GM18517 (cell line): ENCODE measurements around the gene BNC2.
"Not testable (repeated sequence)": the region's sequence is repeated elsewhere in the genome, so short reads cannot be mapped to it uniquely, and the experiment has no call there.

Experiments
- ATAC-seq: cut with Tn5 transposase; IDR thresholded peaks from one replicate; pipeline ENCODE4 v1.9.1; 2021; ENCODE audit warnings: mild to moderate bottlenecking, moderate library complexity; ENCODE audit not compliant: unreplicated experiment

The BNC2 gene

DNA sequence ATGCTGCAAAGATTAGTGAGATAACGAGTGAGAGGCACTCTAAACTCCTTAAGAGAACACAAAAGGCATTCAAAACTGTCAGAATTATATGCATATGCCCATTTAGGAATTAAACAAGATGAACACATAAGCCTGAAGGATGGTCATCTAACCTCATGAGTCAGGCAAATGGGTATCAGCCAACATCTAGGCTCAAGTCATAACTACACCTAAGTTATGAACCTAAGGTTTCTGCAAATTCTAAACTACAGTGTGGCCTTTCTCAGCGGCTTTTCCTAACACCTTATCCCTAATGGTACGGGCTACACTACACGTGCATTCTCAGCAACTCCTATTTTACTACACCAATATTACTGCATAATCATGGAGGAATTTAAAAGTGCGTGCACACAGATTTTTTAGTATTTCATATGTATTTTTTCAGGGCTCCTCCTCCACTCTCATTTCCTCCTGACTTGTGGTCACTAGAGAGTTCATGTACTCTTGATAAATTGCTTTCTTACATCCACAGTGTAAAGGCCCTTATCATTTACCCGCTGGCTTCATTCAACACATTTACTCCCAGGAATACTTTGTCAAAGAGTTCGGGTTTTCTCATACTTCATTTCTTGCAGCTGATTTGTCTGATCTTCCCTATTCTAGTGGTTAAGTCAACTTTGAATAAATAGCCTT is 316.5 kb downstream of the BNC2 start:
- no peak for ATAC-seq

DNA sequence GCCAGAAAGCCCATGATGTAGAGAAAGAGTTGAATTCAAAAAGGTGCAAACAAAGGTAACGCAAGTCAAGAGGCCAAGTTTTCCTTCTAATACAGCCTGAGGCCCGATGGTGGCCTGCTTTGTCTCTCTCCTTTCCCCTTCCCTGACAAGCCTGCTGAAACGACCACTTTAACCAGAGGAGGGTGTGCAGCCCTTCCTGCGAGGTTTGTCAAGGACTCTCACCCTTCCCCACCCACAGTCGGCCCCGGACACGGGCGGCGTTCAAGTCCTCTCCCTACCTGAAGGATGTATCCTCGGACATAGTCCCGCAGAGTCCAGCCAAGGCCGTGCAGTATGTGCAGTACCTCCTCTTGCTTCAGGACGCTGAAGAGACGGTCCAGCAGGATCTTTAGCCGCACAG is 318.2 kb downstream of the BNC2 start:
- ATAC-seq: no peak

DNA sequence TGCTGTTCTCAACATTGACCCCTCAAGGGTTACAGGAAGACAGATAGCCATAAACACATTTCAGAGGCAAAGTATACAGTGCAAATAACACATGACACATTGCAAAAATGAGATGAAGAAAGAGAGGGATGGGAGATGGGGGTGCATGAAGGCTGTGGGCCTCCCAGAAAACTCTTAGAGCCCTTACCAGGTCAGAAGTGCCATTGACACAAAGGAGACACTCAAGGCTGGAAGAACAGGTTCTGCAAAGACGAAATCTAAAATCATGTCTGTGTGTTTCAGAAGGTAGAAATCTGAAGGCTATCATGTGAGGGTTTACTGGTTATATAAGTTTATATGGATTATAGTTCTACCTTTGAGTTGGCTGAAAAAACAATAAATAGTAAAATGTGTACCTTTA is 318.8 kb downstream of the BNC2 start:
- ATAC-seq: no peak

DNA sequence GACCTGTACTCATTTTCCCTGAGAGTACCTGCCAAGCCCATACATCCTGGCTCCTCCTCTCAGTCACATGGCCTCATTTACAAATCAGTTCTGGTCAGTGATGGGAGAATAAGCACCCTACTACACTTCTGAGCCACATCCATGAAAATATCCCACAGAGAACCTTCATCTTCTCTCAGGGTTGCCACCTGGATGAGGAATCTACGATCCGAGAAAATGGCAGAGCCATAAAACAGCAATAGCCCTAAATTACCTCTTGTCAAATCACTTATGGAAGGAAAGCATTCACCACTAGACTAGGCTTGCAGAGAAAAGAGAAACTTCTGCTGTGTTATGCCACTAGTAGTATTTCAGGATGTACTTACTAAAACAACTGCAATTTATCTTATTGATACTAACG is 324.8 kb downstream of the BNC2 start:
- no peak for ATAC-seq

DNA sequence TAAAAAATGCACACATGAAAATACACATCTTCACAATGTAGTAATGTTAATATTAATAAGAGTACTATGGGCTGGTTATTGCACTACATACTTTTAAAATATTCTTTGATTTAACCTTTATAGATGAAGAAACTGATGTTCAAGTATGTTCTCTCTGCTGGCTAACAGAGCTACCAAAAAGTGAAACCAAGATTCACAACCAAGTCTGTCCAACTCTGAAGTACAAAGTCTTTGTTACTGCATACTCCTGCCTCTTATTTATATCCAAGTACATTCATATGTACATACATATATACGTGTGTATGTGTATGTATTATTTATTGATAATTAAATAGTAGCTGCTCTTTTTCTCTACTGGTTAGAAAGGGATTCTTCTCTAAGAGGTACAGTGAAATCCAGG is 325.6 kb downstream of the BNC2 start:
- no peak for ATAC-seq

DNA sequence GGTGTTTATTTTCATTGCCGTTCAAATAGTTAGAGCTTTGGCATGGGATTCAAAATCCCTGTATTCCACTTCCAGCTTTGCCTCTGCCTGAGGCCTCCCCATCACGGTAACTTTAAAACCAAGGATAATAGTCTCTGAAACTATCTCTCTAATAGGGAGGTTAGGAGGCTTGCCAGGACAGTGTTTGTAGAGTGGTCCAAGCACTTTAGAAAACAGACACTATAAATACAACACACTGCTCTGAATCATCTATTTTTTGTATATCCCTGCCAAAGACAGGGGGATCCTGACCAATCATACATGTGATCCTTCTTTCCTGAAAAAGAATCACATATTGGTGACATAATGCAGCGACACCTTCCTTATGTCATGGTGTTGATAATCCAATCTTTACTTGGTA is 326.8 kb downstream of the BNC2 start:
- ATAC-seq: no peak

DNA sequence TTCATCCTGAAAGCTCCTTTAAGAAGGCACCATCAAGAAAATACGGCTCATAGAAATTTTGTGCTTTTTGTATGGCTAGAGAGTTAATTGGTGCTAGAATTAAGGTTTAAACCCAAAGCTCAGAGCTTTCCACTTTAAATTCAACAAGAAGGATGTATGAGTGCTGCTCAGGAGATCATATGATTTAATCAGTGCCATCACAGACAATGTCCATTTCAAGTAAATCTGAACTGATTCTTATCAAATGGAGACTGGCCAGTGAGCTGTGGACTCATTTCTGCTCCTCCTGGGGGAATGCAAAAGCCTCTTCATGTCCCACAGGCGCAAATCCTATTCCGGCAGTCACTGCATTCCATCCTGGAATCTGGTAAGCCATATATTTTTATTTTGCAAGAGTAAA is 327.2 kb downstream of the BNC2 start:
- ATAC-seq: no peak

DNA sequence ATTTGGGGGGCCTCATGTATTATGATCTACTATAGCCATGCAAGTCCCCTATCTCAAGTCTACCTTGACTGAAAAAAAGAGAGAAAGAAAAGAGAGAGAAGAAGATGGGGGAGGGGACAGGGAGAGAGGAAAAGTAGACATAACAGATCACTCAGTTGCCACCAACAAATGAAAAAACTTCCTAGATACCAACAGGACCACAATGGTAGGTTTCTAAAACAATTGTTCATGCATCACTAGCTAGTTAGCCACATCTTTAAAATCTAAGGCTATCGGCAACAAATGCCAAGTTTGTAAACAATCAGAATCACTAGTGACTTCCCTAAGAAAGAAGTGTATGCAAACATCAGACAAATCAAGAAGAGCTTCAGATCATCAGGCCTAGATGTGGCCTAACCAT is 328.2 kb downstream of the BNC2 start:
- no peak for ATAC-seq

DNA sequence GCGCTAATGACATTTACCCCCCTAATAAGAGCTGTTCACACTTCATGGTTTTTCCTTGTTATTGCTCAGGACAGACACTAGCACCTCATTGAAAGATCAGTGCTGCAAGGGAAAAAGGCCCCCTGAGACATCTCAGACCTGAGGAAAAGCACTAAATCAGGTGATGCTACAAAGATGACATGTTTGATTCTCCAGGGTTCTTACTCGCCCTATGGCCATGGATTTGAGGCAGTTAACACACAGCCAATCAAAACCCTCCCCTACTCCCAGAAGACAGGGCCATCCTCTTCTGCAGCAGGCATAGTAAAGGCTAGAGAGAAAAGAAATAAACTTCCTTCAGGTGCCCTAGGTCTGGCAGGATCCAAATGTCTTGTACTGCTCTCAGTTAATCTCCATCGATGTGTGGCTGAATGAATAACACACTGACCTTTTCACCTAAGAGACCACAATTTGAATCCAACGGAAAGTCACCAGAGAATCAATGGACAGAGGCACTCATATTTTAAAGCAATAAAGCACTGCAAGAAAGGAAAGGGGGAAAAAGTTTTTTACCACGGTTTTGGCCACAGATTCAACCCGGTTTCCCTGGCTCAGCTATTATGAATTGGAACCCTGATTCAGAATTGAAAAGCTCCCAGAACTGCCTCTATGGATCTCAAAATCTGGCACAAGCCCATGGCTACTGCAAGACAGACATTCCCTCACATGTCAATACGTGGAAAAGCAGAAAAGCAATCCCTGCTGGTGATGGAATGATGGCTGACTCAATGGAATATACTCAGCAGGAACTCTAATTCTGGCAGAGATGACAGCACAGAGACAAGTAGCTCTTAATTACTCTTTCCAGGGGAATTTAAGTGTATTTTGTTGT is 329.5 kb downstream of the BNC2 start:
- no peak for ATAC-seq

DNA sequence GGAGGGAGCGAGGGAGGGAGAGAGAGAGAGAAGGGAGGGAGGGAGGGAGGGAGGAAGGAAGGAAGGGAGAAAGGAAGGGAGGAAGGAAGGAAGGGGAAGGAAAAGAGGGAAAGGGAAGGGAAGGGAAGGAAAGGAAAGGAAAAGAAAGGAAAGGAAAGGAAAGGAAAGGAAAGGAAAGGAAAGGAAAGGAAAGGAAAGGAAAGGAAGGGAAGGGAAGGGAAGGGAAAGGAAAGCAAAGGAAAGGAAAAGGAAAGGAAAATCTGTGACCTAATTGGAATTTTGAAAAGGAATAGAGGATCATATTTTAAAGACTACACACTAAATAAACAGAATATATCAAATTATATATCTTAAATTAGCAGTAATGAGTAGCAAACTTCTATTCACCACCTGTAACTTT is 330.8 kb downstream of the BNC2 start:
- not testable (repeated sequence) for ATAC-seq

DNA sequence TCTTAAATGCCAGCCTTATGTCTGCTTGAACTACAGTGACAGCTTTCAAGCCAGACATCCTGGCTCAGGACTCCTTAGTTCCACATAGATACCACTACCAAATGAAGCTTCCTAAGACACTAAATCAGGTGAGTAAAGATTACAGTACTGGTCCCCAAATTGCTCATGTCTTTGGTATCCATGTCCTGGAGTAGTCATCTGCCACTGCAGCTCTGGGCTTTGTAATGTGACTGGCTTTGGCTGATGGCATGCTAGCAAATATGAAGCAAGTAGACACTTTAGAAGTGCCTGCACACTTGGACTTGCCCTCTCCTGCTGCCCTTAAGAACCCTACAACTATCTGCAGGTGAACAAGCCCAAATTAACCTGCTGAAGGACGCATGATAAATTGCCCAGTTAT is 334.9 kb downstream of the BNC2 start:
- no peak for ATAC-seq

DNA sequence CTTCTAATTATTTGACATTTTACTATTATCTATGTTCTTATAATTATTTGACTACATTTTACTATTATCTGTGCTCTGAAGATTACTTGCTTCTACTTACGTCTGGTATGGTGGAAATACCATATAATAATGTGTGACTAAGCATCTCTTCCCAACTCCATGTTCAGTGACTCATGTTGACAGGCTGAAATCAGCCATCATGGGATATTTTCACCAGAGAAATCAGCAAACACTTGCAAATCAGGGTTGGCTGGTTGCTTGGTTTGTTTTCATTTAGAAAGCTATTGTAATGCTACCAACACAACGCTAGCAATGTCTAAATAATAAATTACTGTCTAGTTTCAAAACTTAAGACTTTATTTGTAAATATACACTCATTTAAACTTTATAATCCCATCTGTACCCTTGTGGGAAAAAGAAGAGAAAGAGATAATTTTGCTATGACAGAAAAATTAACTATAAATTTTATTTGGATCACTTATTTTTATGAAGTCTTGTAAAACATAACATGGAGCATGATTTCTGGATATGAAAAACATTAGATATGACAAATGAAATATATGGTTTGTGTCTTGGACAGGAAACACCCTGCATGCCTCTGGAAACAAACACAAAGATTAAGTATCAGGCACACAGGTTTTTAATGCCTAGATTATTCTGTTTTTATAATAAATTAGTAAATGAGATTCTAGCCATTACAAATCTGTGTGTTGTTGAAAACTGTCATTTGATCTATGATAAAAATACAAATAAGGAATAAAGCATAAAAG is 337.6 kb downstream of the BNC2 start:
- ATAC-seq: no peak

DNA sequence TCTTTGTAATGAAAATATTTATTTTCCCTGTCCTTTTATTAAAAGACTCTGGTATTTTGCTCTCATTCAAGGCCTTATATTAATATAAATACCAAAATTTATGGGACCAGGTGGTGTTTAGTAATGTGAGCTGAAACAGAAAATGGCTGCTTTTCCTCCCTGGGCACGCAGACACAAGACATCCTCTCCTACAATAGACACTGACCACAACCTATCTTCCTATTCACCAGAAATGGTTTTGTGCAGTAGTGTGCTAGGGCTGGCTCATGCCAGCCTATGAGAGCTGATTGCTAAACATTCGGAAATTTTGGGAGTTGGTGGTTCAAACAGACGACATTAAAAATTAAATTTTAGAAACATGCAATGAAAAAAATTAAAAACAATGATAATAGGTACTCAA is 338.2 kb downstream of the BNC2 start:
- no peak for ATAC-seq

DNA sequence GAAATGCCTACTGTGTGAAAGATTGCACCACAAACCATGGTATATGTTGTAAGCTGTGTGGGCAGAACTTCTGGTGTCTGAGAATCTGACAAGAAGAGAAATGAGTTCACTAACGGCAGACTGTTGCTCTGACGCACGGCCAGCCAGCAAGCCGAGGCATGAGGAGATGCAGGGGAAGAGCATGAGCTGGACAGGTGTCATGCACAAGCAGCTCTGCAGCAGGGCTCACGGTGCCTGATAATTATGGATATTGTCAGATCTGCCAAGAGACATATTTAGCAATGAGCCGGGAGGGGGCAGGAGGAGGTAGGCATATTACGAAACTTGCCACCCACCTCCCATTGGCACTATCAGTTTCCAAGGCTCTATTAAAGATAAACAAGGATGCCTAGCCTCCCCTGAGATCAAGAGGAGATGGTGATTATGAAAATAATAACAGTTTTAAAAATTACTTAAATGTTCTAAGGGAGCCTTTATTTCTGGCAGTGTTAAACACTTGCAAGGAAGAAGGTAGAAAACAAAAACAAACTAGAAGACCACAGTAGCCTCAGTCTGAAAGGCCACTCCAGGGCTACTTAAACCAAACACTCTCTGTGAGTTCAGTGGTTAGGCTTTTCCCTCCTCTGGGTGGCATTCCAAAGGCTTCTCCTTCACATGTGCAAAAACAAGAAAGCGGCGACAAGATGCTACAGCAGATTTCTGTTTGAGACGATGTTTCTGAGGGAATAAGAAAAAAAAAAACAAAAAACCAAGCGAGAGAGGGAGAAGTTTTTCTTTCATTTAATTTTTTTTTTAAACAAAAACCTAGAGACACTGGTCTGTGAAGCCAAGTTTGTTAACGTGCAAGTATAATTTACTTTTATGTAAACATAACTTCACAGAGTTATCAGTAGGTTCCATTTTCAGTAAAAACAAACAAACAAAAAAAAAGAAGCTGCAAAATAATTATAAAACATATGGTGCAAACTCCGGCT is 339.5 kb downstream of the BNC2 start:
- no peak for ATAC-seq

DNA sequence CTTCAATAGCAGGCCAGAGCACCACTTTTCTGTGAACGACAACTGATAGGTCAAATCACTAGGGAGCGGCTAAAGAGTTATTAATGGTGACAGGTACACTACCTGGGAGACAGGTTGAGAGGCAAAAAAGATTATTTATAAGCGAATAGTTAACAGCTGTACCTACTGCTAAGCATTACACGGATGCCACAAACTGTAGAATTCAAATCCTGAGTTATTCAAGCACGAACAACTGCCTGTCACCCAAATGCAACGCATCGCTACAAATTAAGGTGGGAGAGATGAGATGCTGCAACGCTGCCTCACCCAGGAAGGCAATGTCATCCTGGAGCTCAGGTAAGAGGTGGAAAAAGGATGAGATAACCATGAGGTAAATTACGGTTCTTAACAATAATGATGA is 342.9 kb downstream of the BNC2 start:
- no peak for ATAC-seq

DNA sequence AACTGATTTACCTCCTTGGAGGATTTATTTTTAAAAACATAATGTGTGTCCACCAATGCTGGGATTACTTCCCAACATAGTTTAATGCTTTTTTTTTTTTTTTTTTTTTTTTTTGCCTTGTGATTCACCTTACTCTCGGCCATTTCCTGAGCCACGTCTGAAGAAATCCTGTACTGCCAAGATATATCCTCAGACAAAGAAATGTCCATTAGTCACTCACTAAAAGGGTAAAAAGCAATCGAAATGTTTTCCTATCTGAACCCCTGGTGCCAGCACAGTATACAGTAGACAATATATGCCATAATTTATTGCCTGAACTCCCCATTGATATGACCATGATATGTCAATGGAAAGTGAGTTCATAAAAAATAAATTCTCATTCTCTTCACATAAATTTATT is 344.1 kb downstream of the BNC2 start:
- ATAC-seq: no peak

DNA sequence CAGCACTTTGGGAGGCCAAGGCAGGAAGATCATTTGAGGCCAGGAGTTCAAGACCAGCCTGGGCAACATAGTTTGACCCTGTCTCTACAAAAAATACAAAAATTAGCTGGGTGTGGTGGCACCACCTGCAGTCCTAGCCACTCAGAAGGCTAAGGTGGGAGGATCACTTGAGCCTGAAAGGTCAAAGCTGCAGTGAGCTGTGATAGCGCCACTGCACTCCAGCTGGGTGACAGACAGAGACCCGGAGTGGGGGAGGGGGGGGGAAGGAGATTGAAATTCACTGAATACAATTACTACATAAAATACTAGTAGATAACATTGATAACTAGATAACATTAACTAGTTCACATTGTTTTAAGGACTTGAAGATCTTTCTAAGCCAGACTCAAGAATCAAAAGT is 345.6 kb downstream of the BNC2 start:
- ATAC-seq: no peak

DNA sequence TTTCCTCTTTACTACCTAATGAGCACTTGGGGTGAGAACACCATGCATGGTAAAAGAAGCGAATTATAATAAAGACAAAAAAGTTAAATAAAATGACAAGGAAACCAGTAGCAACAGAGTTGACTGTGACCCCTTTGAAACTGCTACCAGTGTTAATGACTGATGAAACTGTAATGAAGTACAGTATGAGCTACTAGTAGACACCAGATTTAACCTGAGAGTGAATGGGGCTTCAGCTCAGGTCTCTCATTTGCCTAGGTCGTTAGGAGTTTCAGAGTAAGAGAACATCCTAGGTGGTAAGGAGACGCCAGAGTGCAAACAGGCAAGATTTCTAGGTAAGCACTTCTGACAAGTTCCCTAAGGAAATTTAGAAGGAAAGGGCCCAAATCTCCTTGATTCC is 346.4 kb downstream of the BNC2 start:
- ATAC-seq: no peak

DNA sequence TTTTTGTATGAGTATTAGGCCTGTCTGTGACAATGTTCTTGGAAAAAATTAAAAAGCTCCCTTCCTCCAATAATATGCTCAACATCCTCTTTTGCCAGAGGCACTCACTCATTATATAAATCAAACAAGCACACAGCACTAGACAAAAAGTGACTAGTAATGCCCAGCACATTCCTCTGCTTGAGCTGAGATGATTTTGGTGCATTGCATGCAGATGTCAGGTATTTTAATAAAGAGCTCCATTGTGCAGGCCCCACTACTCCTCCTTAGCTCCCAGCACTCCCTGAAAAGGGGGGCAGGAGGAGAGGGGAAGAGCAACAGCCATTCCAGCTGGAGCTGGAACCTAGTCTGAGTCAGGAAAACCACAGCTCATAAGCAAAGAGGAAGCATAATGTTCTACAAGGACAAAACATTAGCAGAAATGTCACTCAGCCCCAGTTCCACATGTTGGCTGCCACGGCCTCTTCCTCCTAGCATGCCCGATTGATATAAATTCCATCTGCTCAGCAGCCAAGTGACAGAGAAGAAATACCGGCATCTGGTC is 348.5 kb downstream of the BNC2 start:
- ATAC-seq: no peak

DNA sequence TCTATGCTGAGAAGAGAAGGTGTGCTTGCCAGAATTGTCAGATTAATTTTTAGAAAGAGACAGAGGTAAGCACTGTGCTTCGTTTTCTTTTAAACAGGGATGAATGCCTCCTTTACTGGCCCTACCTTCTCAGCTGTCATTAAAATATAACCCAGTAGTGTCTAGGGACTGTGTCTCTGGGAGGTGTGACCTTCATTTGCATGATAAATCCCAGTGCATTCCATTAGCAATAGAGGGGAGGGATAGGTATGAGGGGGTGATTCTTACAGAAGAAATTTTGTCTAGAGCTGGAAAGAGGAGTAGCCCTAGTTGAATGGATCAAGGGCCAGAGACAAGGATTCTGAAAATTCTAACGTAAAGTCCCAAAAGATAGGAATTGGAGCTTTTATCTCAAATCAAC is 351.5 kb downstream of the BNC2 start:
- ATAC-seq: no peak
